Skeletal muscle satellite cell (primary cell): Measurements from ENCODE around the gene SLC10A1.

ENCODE experiments used
- H3K27me3 ChIP-seq: 2 replicates; pipeline ENCODE4 v1.7.0; 2013; ENCODE audit warnings: low read length; ENCODE audit not compliant: control insufficient read depth, insufficient read depth
- H3K36me3 ChIP-seq: 2 replicates; pipeline ENCODE4 v1.7.0; 2013; ENCODE audit warnings: mild to moderate bottlenecking, control low read depth, low read length; ENCODE audit not compliant: insufficient read depth
- H3K4me1 ChIP-seq: 2 replicates; pipeline ENCODE4 v1.7.0; 2013; ENCODE audit warnings: low read length; ENCODE audit not compliant: control insufficient read depth, insufficient read depth
- H3K4me2 ChIP-seq: 2 replicates; pipeline ENCODE4 v1.7.0; 2013; ENCODE audit warnings: mild to moderate bottlenecking, low read length
- H3K4me3 ChIP-seq: 2 replicates; pipeline ENCODE4 v1.7.0; 2013; ENCODE audit warnings: low read length
- H3K9ac ChIP-seq: 2 replicates; pipeline ENCODE4 v1.7.0; 2013; ENCODE audit warnings: mild to moderate bottlenecking, low read depth, low read length, moderate library complexity
- H3K9me3 ChIP-seq: replicated peaks from 2 replicates; pipeline ENCODE4 v1.7.0; 2013; ENCODE audit warnings: mild to moderate bottlenecking, control low read depth, low read length

SLC10A1 gene

DNA sequence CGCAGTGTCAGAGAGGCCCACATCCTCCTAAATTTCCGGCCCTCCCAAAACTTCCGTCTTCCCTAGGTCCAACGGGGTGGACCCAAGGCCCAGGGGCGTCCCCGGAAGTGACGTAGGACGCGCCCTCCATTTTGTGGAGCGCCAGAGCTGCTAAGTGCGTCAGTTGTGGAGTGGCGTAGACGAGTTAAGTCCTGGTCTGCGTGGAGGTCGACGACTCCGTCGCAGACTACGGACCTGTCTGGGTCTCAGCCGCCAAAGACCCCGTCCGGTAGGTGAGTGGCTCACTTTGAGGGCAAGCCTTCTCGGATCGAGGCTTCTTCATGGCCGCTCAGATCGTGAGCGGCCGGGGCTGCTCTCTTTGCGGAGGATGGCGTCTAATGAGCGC lies 30.1 kb downstream of the SLC10A1 start, which contains the start of gene SRSF5:
SRSF5 (plus strand) TSS at position 159 of the 385 bp plus-strand sequence. CDS start 1,015 bp downstream, outside the sequence.
- Histone ChIP-seq H3K4me1 (peaks cover 14% of the 10 kb centered on the region), H3K27me3 (no peaks in the 10 kb centered on the region), H3K4me2 (peak within 1 kb of the TSS; percentile 87), H3K9me3 (no peaks in the 10 kb centered on the region), H3K4me3 (peak within 1 kb of the TSS; percentile 96), H3K9ac (peak within 1 kb of the TSS; percentile 100), H3K36me3 (peaks cover 47% of the 10 kb centered on the region)

DNA sequence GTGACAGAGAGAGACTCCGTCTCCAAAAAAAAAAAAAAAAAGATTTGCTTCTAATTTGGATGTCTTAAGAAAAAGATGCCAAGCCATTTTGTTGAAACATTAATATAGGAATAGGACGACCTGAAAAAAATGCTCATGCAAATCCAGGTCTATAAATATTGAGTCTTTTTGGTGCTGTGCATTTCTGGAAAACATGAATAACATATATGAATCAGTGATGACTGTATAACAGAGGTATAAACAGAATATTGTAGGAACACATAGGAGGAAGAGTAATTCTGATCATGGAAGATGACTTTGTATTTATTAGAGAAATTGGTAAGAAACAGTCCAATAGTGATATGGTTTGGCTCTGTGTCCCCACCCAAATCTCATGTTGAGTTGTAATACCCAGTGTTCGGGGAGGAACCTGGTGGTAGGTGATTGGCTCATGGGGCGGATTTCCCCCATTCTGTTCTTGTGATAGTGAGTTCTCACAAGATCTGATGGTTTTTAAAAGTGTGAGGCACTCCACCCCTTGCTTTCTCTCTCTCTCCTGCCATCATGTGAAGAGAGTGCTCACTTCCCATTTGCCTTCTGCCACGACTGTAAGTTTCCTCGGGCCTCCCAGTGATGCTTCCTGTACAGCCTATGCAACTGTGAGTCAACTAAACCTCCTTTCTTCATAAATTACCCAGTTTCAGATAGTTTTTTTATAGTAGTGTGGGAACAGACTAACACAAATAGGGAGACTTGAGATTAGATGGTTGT lies 33.1 kb downstream of the SLC10A1 start:
- Histone ChIP-seq H3K9me3 (no peaks in the 10 kb centered on the region), H3K4me1 (peaks cover 12% of the 10 kb centered on the region), H3K9ac (no peak overlapping the region), H3K36me3 (peaks cover 17% of the 10 kb centered on the region), H3K4me2 (no peak overlapping the region), H3K4me3 (no peak overlapping the region), H3K27me3 (no peaks in the 10 kb centered on the region)

GRCh38 chr14:69760810-69761209 lies 36.2 kb downstream of the SLC10A1 start:
- Histone ChIP-seq H3K27me3 (no peaks in the 10 kb centered on the region), H3K4me1 (no peaks in the 10 kb centered on the region), H3K4me2 (no peak overlapping the region), H3K4me3 (no peak overlapping the region), H3K36me3 (no peaks in the 10 kb centered on the region), H3K9ac (no peak overlapping the region), H3K9me3 (no peaks in the 10 kb centered on the region)

- H3K4me2 ChIP-seq: no peak overlapping the region
- no peaks in the 10 kb centered on the region for H3K36me3 ChIP-seq
- H3K9ac ChIP-seq: no peak overlapping the region
- H3K4me1 ChIP-seq: no peaks in the 10 kb centered on the region
- H3K27me3 ChIP-seq: peaks cover 4% of the 10 kb centered on the region
- H3K4me3 ChIP-seq: no peak overlapping the region
- H3K9me3 ChIP-seq: no peaks in the 10 kb centered on the region
These were observed 40.7 kb downstream of the SLC10A1 start for GRCh38 chr14:69756298-69756697.

GRCh38 chr14:69755784-69756183 lies 41.3 kb downstream of the SLC10A1 start:
- no peak overlapping the region for H3K9ac ChIP-seq
- H3K27me3 ChIP-seq: peaks cover 4% of the 10 kb centered on the region
- H3K4me2 ChIP-seq: no peak overlapping the region
- H3K4me1 ChIP-seq: no peaks in the 10 kb centered on the region
- no peak overlapping the region for H3K4me3 ChIP-seq
- no peaks in the 10 kb centered on the region for H3K9me3 ChIP-seq
- H3K36me3 ChIP-seq: no peaks in the 10 kb centered on the region

DNA sequence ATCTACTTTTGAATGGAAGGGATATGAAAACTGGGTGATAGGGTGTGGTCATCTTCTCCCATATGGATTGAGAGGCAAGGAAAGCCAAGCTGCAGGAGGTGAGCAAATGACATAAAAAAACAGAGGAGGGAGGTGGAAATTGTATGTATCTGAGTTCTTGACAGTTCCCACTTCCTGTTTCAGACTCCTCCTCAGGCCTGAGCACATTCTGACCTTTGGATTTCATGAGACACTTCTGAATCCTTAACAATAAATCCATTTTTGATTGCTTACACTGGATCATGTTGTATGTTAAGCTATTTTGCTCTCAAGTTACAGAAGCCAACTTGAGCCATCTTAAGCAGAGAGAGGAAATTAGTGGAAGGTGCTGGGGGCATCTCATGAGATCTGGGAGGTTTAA lies 41.7 kb downstream of the SLC10A1 start:
- Histone ChIP-seq H3K36me3 (no peaks in the 10 kb centered on the region), H3K4me2 (no peak overlapping the region), H3K9ac (no peak overlapping the region), H3K4me1 (no peaks in the 10 kb centered on the region), H3K9me3 (no peaks in the 10 kb centered on the region), H3K4me3 (no peak overlapping the region), H3K27me3 (peaks cover 4% of the 10 kb centered on the region)

DNA sequence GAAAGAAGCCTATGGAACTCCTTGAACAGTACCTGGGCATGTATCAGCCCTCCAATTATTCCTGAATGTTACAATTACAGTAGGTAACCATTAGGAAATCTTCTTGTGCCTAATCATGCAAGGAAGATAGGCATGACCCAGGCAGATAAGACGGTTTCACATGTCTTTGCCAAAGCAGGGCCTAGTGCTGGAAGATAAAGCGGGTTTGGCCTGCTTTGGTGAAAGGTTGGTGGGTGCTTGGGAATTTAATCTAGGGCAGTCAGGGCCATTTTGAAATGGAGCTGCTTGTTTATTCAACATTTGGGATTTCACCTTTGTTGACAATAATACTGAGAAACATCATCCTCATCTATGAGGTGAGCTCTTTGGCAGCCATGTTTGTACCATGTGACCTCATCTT lies 42.6 kb downstream of the SLC10A1 start:
- Histone ChIP-seq H3K9ac (no peak overlapping the region), H3K9me3 (no peaks in the 10 kb centered on the region), H3K4me1 (no peaks in the 10 kb centered on the region), H3K4me3 (no peak overlapping the region), H3K4me2 (no peak overlapping the region), H3K36me3 (no peaks in the 10 kb centered on the region), H3K27me3 (peaks cover 4% of the 10 kb centered on the region)

GRCh38 chr14:69753860-69754259 lies 43.2 kb downstream of the SLC10A1 start:
- H3K9me3 ChIP-seq: no peaks in the 10 kb centered on the region
- no peak overlapping the region for H3K4me3 ChIP-seq
- H3K9ac ChIP-seq: no peak overlapping the region
- no peak overlapping the region for H3K4me2 ChIP-seq
- no peaks in the 10 kb centered on the region for H3K4me1 ChIP-seq
- H3K27me3 ChIP-seq: peaks cover 4% of the 10 kb centered on the region
- no peaks in the 10 kb centered on the region for H3K36me3 ChIP-seq

DNA sequence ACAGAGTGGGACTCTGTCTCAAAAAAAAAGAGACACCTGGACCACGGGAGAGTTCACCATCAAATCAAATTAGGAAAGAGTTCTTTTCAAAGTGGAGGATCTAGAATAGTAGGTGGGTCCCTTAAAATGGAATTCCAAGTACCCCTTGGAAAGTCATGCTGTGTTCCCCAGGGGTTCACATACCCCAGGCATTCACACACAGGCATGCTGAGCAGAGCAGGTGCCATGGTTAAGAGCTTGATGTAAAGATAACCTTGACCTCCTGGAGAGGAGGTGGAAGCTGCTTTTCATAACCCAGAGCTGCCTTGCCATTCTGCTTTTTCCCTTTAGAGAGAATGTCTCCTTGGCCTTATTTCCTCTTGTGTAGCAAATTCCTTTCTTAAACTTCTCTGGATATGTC lies 44.3 kb downstream of the SLC10A1 start:
- Histone ChIP-seq H3K9ac (no peak overlapping the region), H3K4me1 (no peaks in the 10 kb centered on the region)

GRCh38 chr14:69750495-69750894 lies 46.5 kb downstream of the SLC10A1 start:
- Histone ChIP-seq H3K9me3 (no peaks in the 10 kb centered on the region), H3K27me3 (peaks cover 4% of the 10 kb centered on the region), H3K4me2 (no peak overlapping the region)

More for the DNA sequence above, 44.3 kb downstream of the SLC10A1 start:
- no peaks in the 10 kb centered on the region for H3K36me3 ChIP-seq
- peaks cover 4% of the 10 kb centered on the region for H3K27me3 ChIP-seq
- no peaks in the 10 kb centered on the region for H3K9me3 ChIP-seq
- no peak overlapping the region for H3K4me3 ChIP-seq
- H3K4me2 ChIP-seq: no peak overlapping the region

DNA sequence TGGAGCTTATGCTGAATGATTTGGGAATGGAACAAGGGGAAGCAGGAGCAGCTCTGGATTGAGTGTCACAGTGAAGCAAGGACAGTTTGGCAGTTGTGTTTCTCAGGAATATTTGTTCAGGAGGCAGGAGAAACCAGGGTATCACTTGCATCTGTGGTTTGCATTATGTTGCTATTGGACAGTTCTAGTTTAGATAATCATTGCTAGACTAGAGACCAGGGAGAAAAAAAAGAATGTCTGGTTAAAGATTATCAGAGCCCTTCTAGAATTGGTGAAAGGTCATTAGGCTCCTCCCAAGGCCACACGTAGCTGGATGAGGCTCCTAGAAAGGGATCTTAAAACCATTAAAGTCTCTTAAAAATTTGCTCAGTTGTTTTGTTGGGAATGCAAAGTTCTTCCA lies 47.1 kb downstream of the SLC10A1 start:
- H3K9me3 ChIP-seq: no peaks in the 10 kb centered on the region

More at GRCh38 chr14:69750495-69750894, 46.5 kb downstream of the SLC10A1 start:
- no peaks in the 10 kb centered on the region for H3K4me1 ChIP-seq
- H3K36me3 ChIP-seq: no peaks in the 10 kb centered on the region
- no peak overlapping the region for H3K9ac ChIP-seq
- no peak overlapping the region for H3K4me3 ChIP-seq

DNA sequence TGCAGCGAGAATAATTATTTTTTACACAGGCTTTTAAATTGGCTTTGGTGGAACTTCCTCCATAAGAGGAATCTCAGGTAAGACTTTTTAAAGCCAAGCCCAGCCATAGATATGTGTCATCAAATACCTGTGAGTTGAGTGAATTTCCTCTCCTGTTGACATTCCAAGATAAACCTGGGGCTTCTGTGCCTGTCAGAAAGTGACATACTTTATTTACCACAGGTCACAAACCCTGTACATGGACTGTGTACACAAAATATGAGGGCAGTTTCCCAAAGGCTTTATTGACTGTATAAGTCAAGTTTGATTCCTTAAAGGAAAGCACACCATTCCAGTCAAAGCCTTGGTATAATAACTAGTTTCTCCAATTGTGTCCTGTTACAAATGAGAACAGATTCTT lies 56.0 kb downstream of the SLC10A1 start:
- no peak overlapping the region for H3K4me3 ChIP-seq
- peaks cover 6% of the 10 kb centered on the region for H3K27me3 ChIP-seq
- no peaks in the 10 kb centered on the region for H3K9me3 ChIP-seq
- no peaks in the 10 kb centered on the region for H3K4me1 ChIP-seq
- no peak overlapping the region for H3K4me2 ChIP-seq
- H3K9ac ChIP-seq: no peak overlapping the region
- H3K36me3 ChIP-seq: no peaks in the 10 kb centered on the region

More for the DNA sequence above, 47.1 kb downstream of the SLC10A1 start:
- no peaks in the 10 kb centered on the region for H3K4me1 ChIP-seq
- H3K27me3 ChIP-seq: peaks cover 4% of the 10 kb centered on the region
- no peak overlapping the region for H3K4me2 ChIP-seq
- H3K36me3 ChIP-seq: no peaks in the 10 kb centered on the region
- H3K4me3 ChIP-seq: no peak overlapping the region
- no peak overlapping the region for H3K9ac ChIP-seq
